Upper lobe of left lung (tissue), 4 donors: Measurements from ENCODE around the gene GBF1.

Experiments
- EP300 ChIP-seq, 4 donors: sonication (generic); formaldehyde crosslinking; IDR thresholded peaks; one replicate each; pipeline ENCODE4 v1.5.1; 2017; ENCODE audit warnings: antibody characterized with exemption in 4 of 4, control low read depth in 2 of 4
- POLR2A ChIP-seq, 4 donors: fragments of 450-650 bp; IDR thresholded peaks; one replicate each; pipeline ENCODE4 v1.5.1; 2016 to 2017; ENCODE audit warnings: antibody characterized with exemption in 4 of 4, mild to moderate bottlenecking in 2 of 4
- TF ChIP-seq, protein P1 (sequence below), 6 experiments: fragments of 450-650 bp in 4 of 6; fragments of 200-600 bp in 2 of 6; sonication (generic) in 2 of 6; IDR thresholded peaks; one replicate each; pipeline ENCODE4 v1.5.1; 2016 to 2019; ENCODE audit warnings: antibody characterized with exemption in 6 of 6

DNA sequence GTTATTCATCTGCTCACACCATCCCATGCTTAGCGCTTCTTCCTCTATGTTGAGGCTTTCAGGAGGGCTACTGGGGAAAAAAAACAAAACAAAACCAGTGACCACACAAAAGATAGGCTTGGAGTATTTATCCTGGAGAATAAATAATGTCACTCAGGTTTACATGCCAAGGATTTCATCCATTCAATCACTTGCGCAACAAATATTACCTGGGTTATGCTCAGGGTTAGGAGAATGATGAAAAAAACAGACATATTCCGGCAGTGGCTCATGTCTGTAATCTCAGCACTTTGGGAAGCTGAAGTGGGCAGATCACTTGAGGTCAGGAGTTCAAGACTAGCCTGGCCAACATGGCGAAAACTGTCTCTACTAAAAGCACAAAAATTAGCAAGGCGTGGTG, 22.5 kb upstream of the GBF1 start:
- TF ChIP-seq, protein P1, sequence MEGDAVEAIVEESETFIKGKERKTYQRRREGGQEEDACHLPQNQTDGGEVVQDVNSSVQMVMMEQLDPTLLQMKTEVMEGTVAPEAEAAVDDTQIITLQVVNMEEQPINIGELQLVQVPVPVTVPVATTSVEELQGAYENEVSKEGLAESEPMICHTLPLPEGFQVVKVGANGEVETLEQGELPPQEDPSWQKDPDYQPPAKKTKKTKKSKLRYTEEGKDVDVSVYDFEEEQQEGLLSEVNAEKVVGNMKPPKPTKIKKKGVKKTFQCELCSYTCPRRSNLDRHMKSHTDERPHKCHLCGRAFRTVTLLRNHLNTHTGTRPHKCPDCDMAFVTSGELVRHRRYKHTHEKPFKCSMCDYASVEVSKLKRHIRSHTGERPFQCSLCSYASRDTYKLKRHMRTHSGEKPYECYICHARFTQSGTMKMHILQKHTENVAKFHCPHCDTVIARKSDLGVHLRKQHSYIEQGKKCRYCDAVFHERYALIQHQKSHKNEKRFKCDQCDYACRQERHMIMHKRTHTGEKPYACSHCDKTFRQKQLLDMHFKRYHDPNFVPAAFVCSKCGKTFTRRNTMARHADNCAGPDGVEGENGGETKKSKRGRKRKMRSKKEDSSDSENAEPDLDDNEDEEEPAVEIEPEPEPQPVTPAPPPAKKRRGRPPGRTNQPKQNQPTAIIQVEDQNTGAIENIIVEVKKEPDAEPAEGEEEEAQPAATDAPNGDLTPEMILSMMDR (IDR thresholded peaks at IDR 0.05), result no peak
- TF ChIP-seq EP300 (IDR thresholded peaks at IDR 0.05) (no peak), POLR2A (IDR thresholded peaks at IDR 0.05) (no peak)
